HL-60/S4 treated with retinoic acid at 250 ng/mL for 4 days and 3 days (cell line): ENCODE measurements around the gene CPEB3.
"Not testable (repeated sequence)": the region's sequence is repeated elsewhere in the genome, so short reads cannot be mapped to it uniquely, and the experiment has no call there.

Source experiments
- in situ Hi-C: fragments of 300-500 bp; cut with MboI; formaldehyde crosslinking; loops from 2 replicates; pipeline ENCODE4 v1.7.0; 2022; ENCODE audit warnings: low sequenced_read_pairs

The CPEB3 gene

GRCh38 chr10:92290837-92291615 is at the start of gene CPEB3, which contains the start of gene MARCHF5:
CPEB3 (minus strand) TSS chr10:92291078; CDS start chr10:92240350, 50,728 bp downstream.
MARCHF5 (plus strand) TSS chr10:92291167; CDS start chr10:92291495, 328 bp downstream.
- in situ Hi-C loops: no loop called here

GRCh38 chr10:92329927-92330326 is 39.0 kb upstream of the CPEB3 start:
- in situ Hi-C loops: not testable (repeated sequence)

GRCh38 chr10:92328993-92329392 is 38.1 kb upstream of the CPEB3 start:
- in situ Hi-C loops: no loop called here

GRCh38 chr10:92327445-92328433 is 36.9 kb upstream of the CPEB3 start:
- in situ Hi-C loops: no loop called here

- in situ Hi-C loops: no loop called here
Measured at GRCh38 chr10:92323079-92323478, 32.2 kb upstream of the CPEB3 start.

GRCh38 chr10:92316610-92317009 is 25.7 kb upstream of the CPEB3 start:
- in situ Hi-C loops: no loop called here

- in situ Hi-C loops: no loop called here
Measured at GRCh38 chr10:92313750-92314149, 22.9 kb upstream of the CPEB3 start.

GRCh38 chr10:92309272-92309671 is 18.4 kb upstream of the CPEB3 start:
- in situ Hi-C loops: no loop called here

- in situ Hi-C loops: no loop called here
Measured at GRCh38 chr10:92305133-92306072, 14.5 kb upstream of the CPEB3 start.

GRCh38 chr10:92304061-92304460 is 13.2 kb upstream of the CPEB3 start:
- in situ Hi-C loops: no loop called here

GRCh38 chr10:92303096-92303495 is 12.2 kb upstream of the CPEB3 start:
- in situ Hi-C loops: no loop called here

- in situ Hi-C loops: no loop called here
Measured at GRCh38 chr10:92298487-92298886, 7.6 kb upstream of the CPEB3 start.

GRCh38 chr10:92291921-92292845 is 1.3 kb upstream of the CPEB3 start:
- in situ Hi-C loops: no loop called here

GRCh38 chr10:92291616-92291865 is 663 bp upstream of the CPEB3 start:
- in situ Hi-C loops: no loop called here

GRCh38 chr10:92290076-92290836 is 622 bp downstream of the CPEB3 start:
- in situ Hi-C loops: no loop called here

GRCh38 chr10:92284112-92284704 is 6.7 kb downstream of the CPEB3 start:
- in situ Hi-C loops: no loop called here

GRCh38 chr10:92278996-92279696 is 11.7 kb downstream of the CPEB3 start:
- in situ Hi-C loops: no loop called here

GRCh38 chr10:92274071-92274470 is 16.8 kb downstream of the CPEB3 start:
- in situ Hi-C loops: no loop called here
